HepG2 (cell line): Measurements from ENCODE around the gene MTMR3.

Experiments
- ARNTL ChIP-seq: sonication (generic); formaldehyde crosslinking; IDR thresholded peaks from 2 replicates; pipeline ENCODE4 v1.4.0; 2020; ENCODE audit warnings: mild to moderate bottlenecking, missing genetic modification reagents
- CHD2 ChIP-seq: IDR thresholded peaks from 2 replicates; pipeline ENCODE4 v1.6.1; 2011; ENCODE audit warnings: low read depth, low read length, improper control_type of control experiment
- CTCF ChIP-seq: sonication (generic); formaldehyde crosslinking; IDR thresholded peaks from 2 replicates; pipeline ENCODE4 v1.5.0; 2020; ENCODE audit warnings: mild to moderate bottlenecking, missing genetic modification reagents, moderate library complexity
- EZH2 ChIP-seq: conservative IDR thresholded peaks from 2 replicates; pipeline ENCODE4 v1.6.1; 2012; ENCODE audit warnings: mild to moderate bottlenecking, low read depth, low read length, moderate library complexity
- HDAC2 ChIP-seq: sonication (generic); formaldehyde crosslinking; IDR thresholded peaks from 2 replicates; pipeline ENCODE4 v1.4.0; 2020; ENCODE audit warnings: missing genetic modification reagents
- MAFF ChIP-seq: IDR thresholded peaks from 2 replicates; pipeline ENCODE4 v1.6.1; 2011; ENCODE audit warnings: low read depth, low read length, improper control_type of control experiment
- MAX ChIP-seq: IDR thresholded peaks from 2 replicates; pipeline ENCODE4 v1.6.1; 2012; ENCODE audit warnings: inconsistent platforms
- POLR2A ChIP-seq, 2 experiments: IDR thresholded peaks; 2 replicates each; pipeline ENCODE4 v1.6.1; 2011; ENCODE audit warnings: low read depth in 2 of 2, low read length in 2 of 2, mild to moderate bottlenecking in 1 of 2, moderate library complexity in 1 of 2; ENCODE audit not compliant: insufficient read depth in 1 of 2
- POLR2AphosphoS2 ChIP-seq: IDR thresholded peaks from 2 replicates; pipeline ENCODE4 v1.6.1; 2011; ENCODE audit warnings: low read depth, low read length, improper control_type of control experiment
- RAD21 ChIP-seq: fragments of 450-650 bp; formaldehyde crosslinking; IDR thresholded peaks from 2 replicates; pipeline ENCODE4 v1.5.0; 2020; ENCODE audit warnings: mild to moderate bottlenecking
- XRCC5 ChIP-seq: fragments of 200-400 bp; formaldehyde crosslinking; optimal IDR thresholded peaks from 2 replicates; pipeline ENCODE3; 2017; ENCODE audit warnings: mild to moderate bottlenecking, low read length
- ZFP41 ChIP-seq: sonication (generic); formaldehyde crosslinking; IDR thresholded peaks from 2 replicates; pipeline ENCODE4 v1.4.0; 2020; ENCODE audit warnings: mild to moderate bottlenecking, missing genetic modification reagents, borderline replicate concordance
- ZNF143 ChIP-seq: sonication (generic); formaldehyde crosslinking; IDR thresholded peaks from 2 replicates; pipeline ENCODE4 v1.4.0; 2020; ENCODE audit warnings: missing genetic modification reagents
- ZNF782 ChIP-seq: sonication (generic); formaldehyde crosslinking; IDR thresholded peaks from 2 replicates; pipeline ENCODE4 v1.4.0; 2020; ENCODE audit warnings: missing genetic modification reagents, mild to moderate bottlenecking, borderline replicate concordance

DNA sequence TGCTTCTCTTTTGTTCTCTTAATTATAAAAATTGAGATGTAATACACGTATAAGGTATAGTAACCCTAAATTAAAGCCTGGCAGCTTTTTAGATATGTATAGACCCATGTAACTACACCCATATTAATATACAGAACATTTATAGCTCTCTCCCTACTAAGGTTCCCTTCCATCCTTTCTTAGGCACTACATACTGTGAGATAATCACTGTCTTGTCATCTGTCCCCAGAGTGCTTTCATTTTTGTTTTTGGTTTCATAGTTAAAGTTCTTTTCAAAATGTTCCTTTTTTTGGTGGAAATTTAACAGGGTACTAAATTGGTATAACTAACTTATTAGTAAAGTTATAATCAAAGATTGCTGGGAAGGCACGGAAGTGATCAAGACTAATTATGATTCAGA, 49.2 kb downstream of the MTMR3 start:
- TF ChIP-seq MAFF: no peak
- no peak for TF ChIP-seq CHD2
- no peak for TF ChIP-seq ZNF782 (CRISPR knock-in tag)
- TF ChIP-seq POLR2AphosphoS2: no peak
- no peak for TF ChIP-seq ZNF143 (CRISPR knock-in tag)
- TF ChIP-seq POLR2A (IDR thresholded peaks at IDR 0.05; ENCODE audit: insufficient read depth in 1 of 2, low read depth in 2 of 2, low read length in 2 of 2): no peak
- no peak for TF ChIP-seq RAD21 (CRISPR knock-in tag)
- no peak for TF ChIP-seq EZH2
- TF ChIP-seq HDAC2 (CRISPR knock-in tag): no peak
- TF ChIP-seq ZFP41 (CRISPR knock-in tag): no peak
- TF ChIP-seq XRCC5: no peak
- no peak for TF ChIP-seq CTCF
- no peak for TF ChIP-seq MAX
- TF ChIP-seq ARNTL (CRISPR knock-in tag): no peak
